Ecto neural progenitor cell (in vitro differentiated cells): ENCODE results near the gene KCNB1.

Experiments
- DNase-seq: peaks from one replicate; pipeline ENCODE4 v3.0.0-alpha.2; 2018; ENCODE audit warnings: low spot score

The KCNB1 gene

DNA sequence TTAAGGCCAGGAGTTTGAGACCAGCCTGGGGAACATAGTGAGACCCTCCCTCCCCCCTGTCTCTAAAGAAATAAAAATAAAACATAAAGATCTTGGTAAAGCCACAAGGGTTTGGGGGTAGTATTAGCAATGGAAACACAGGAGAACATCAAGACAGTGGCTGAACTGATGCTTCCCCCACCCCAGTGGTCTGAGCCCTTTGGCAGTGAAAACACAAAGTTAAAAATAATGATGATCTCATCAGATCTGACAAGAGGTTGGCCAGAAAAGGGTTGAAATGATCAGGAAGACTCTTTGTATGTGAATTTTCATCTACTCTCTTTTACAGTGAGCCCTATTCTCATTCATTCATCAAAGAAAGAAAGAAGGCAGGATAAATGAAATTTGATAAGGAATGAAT, 93.7 kb downstream of the KCNB1 start:
- no peak for DNase-seq

DNA sequence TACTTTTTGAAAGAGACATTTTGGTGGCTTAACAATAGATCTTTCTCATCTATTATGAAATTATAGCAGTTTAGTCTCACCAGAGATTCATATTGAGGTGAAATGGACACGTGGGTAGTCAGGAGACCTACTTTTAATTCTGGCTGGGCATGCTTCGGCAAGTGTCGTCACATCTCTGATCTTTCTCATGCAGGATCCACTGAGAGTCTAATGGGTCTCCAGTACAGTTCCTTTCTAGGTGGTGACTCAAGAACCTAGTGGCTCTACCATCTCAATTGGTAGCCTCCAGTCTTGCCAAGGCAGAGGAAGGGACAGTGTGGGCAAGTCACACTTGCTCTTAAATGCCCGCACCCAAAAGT, 94.9 kb downstream of the KCNB1 start:
- DNase-seq = no peak

DNA sequence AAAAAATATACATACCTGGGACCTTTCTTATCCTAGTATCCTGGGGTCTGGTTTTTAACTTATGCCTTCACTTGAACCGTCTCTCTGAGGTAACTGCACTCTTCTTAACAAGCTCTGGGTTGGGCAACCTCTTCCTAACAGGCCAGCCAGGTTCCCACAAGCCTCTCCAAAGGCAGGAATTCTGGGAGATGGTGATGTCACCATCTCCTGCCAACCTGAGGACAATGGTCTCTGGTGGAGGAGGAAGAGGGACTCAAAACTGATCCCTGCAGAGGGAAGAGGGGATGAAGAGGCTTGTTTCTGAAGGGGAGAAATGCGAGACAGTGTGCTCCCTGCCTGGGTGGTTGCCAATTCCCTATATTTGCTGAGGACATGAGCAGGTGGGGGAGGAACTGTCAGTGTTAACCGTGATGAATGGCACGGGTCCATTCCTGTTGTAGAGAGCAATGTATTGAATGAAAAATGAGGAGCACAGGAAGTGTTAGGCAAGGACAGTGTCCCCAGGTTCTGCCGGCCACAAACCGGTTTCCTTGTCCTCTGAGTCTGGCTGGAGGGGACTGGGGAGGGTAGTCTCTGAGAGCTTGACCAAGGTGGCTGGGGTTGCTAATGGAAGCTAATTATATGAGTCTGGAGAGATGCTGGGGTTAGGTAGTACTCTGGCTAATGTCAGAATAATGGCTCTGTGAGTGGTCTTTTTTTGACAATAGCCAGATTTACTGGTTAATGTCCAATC, 95.5 kb downstream of the KCNB1 start:
- DNase-seq = no peak

DNA sequence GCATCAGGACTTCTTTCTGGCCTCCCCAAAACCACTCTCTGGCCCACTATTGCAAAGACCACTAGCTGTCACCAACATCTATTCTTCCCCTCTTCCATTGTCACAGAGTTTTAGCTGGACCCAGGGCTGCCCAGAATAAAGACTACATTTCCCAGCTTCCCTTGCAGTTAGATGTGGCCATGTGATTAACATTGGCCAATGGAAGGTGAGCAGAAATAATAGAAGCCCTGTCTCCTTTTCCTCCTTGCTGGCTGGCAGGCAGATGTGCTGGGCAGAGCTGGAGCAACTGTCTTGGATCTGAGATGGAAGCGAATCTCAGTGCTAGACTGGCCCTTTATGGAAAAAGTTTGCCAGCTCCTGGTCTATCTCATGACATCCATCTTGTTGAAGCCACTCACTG, 97.0 kb downstream of the KCNB1 start:
- no peak for DNase-seq

DNA sequence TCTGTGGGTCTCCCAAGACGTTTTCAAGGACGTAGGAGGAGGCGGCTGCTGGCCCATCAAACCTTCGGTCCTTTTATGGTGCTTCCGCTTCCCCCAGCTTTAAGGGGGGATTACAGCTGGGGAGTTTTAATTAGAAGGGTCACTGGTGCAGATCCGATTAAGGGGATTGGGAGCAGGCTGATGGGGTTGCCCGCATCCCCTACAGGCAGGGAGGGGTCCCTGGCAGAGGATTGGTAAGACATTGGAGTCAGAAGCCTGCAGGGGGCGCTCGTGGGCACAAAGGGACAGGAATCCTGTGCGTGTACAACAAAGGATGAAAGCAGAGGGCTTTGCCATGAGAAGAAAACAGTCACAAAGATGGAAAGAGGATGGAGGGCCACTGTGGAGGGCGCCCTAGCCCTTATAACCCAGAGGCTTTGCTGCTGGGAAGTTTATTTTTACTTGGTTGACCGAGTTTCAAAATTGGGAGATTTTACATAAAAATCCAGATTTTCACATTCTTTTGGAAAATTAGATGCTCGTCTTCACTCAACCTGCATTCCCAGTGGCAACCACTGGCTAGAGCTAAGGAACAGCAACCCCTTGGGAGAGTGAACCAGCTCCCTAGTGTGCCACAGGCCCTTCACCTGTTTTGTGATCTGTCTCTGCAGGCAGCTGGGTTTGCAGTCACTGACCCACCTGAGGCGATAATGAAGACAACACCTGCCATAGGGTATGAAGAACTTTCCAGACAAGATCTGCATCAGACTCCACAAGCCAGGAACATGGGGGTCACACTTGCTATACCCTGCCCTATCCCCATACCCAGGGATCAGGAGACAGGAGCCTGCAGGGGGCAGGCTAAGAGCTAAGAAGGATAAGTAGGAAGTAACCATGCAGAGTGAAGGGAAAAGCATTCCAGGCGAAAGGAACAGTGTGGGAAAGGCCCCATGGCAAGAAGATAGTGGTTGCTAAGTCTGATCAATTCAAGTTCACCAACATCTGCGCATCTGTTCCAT, 97.7 kb downstream of the KCNB1 start:
- peak; percentile 95 for DNase-seq

DNA sequence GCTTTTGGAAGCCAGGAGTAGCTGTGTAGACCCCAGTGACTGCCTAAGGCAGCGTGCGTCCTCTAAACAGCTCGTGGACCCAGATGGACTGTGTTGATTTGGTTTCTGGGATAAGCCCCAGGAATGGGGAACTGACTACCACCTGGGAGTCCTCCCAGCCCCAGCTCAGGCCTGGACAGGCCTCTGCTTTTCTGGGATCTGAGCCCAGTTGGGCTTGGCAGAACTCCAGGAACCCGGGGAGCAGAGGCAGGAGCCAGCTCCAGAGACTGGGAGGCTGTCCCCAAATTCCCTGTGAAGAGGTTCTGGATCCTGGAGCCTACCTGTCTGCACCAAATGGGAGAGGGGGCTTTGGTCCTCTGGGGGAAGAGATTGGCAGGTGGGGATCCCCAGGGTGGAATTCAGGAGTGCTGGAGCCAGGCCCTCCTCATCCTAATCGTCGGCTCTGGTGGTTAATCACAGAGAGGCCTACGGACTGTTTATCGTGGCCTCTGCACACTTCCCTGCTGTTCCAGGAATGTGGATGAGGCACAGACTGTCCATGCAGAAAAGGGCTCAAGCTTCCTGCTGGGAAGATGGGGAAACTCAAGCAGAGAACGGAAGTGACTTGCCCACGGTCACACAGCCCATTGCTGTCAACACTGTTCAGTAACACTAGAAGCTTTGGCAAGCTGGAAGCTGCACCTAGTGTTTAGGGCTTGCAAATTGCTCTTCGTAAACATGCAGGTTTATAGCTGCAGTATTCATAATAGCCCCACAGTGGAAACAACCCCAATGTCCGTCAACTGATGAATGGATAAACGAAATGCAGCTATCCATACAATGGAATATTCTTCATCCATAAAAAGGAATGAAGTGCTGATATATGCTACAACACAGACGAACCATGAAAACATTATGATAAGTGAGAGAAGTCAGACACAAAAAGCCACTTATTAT, 100.6 kb downstream of the KCNB1 start:
- DNase-seq = no peak

DNA sequence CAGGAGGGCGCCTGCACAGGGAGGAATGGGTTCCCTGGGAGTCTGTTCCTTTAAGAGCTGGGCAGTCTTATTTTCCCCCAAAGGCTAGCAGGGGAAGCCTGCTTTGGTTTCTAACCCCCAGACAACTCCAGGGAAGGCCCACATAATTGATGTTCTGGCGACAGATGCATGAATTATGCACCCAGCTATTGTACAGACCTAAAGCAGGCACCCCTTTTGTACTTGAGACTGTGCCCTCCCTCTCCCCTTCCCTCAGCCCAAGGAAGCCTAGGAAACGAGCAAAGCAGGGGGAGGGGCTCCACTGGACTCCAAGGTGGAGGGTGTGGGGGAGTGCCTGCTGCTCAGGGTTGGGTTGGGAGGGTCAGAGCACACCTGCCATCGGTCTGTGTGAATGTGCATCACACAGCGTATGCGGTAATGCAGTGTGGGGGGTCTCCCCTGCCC, 102.1 kb downstream of the KCNB1 start:
- DNase-seq = no peak

DNA sequence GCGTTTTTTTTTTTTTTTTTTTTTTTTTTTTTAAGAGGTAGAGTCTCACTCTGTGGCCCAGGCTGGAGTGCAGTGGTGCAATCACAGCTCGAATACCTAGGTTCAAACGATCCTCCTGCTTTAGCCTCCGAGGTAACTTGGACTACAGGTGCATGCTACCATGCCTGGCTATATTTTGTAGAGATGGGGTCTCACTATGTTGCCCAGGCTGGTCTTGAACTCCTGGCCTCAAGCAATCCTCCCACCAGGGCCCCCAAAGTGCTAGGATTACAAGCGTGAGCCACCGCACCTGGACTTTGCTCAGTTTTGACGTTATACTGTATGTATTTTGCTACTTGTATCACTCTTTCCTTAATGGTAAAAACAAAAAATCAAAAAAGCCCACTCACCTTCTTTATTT, 103.1 kb downstream of the KCNB1 start:
- no peak for DNase-seq

DNA sequence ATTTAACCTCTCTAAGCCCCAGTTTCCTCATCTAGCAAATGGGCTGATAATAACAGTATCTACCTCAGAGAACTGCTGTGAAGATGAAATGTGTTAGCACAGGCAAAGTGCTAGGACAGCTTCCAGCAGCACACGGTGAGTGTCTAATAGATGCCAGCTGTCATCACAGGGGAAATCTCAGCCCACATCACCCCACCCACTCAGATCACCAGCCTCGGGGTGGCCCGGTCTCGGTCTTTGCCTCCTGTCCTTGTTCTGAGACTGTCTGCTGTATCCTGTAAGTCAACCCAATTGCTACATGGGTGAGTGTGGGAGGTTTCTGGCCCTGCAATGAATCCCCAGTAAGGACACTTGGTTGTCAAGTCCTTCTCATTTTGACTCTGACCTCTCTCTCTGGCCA, 105.1 kb downstream of the KCNB1 start:
- DNase-seq = no peak

DNA sequence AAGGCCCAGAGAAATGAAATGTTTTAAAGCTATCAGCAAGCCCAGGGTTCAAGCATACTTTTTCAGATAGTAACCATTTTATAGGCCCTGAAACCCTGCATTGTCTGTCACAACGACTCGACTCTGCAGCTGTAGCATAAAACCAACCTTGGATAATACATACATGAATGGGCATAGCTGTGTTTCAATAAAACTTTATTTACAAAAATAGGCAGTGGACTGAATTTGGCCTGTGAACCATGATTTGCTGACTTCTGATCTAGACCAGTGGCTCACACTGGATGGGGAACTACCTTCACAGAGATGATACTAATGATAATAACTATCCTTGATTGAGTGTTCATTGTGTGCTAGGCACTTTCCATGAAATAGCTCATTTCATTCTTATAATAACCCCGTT, 107.3 kb downstream of the KCNB1 start:
- DNase-seq = no peak

DNA sequence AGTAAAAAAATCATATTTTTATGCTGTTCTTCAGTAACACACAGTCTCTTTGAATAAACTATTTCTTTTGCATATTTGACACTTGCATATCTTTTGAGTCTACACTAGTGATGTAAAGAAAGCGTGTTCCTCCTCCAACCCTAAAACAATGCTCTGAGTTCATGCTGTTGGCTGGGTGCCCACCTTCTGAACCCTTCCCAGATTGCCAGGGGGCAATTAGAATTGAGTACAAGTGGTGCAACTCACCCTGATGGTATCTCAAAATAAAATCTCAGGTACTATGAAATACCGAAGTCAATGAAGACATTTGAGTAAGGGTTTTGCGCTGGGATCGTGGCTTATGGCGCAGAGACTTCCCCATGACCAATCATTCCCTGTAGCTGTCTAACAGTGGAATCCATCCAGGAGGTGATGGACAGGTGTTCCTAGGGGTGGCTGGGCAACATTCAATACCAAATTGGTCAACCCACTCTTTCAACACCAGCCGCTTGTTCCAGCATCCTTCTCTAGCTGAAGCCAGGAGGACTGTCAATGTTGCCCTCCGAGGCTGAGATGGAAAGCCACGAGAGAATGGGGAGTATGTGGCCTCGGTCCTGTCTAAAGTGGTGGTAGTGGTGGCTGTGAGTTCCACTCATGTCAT, 110.3 kb downstream of the KCNB1 start:
- DNase-seq = no peak

DNA sequence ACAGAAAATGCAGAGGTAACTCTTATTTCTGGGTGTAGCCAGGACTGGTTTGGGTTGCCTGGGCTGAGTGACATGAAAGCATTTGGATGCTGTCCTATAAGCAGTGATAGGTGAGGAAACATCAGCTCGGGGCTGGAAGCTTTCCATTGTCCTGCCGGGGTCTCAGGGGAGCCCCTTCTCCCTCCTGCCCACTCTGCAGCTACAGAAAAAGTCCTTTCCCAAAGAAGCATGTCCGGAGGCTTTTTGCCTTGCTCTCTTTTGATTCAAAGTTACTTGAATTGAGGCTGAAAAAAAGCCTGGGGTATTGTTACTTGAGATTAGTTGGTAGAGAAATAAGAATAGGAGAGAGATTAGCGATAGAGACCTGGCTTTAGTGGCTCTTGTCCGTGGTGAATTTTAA, 113.9 kb downstream of the KCNB1 start:
- DNase-seq = no peak

DNA sequence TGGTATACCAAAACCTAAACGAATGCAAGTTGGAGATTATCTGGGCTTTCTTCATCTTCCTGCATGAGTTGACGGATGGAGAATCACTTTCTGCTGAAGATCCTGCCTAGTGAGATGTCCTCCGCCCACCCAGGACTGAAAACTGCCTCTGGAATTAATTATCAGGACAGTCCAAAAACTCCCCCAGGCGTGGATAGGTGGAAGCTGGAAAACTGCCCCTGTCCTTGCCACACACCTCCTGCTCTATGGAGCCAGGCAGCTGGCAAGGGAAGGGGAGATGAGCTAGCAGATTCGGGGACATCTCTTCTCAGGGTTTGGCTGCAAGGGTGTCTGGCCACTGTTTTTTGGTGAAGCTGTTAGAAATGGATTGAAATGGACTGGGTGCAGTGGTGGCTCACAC, 115.4 kb downstream of the KCNB1 start:
- DNase-seq = no peak

DNA sequence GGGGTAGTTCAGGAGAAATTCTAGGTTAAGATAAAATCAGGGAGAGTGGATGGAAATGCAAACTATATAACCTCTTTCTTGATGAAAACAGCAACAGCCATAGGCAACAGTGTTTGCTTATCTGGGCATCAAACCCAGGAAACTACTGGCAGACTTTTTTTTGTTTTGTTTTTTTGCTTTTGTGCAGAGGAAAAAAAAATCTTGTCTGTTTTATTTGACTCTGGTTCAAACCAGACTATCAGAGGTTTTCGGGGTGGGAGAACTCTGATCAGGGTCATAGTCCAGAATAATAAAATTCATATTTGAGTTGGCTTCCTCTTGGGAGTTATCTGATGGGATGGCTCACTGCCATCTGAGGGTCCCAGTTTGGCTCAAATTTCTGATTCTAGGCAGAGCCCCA, 115.8 kb downstream of the KCNB1 start:
- DNase-seq = no peak

DNA sequence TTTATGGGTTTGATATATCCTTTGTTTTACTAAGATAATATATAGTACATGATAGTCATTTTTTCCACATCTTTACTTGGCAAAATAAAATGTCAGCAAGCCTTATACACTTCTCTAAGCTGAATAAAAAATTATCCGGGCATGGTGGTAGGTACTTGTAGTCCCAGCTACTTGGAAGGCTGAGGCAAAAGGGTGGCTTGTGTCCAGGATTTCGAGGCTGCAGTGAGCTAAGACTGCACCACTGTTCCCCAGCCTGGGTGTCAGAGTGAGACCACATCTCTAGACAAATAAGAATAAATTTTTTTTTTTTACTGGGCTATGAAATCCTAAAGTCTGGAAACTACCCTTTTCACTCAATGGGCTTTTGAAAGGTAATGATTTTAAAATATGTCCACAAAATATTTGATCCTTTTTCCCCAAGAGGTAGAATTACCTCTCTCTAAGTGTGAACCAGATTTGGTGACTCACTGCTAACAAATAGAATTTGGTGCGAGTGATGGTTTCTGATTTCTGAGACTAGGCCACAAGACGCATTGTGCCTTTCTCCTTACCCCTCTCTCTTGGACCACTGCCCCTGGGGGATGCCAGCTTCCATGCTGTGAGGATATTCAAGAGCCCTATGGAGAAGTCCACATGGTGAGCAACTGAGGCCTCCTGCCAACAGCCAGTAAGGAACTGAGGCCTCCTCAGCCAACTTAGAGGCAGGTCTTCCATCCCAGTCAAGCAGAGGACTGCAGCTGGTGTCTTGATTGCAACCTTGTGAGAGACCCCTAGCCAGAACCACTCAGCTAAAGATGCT, 120.4 kb downstream of the KCNB1 start:
- DNase-seq = no peak

DNA sequence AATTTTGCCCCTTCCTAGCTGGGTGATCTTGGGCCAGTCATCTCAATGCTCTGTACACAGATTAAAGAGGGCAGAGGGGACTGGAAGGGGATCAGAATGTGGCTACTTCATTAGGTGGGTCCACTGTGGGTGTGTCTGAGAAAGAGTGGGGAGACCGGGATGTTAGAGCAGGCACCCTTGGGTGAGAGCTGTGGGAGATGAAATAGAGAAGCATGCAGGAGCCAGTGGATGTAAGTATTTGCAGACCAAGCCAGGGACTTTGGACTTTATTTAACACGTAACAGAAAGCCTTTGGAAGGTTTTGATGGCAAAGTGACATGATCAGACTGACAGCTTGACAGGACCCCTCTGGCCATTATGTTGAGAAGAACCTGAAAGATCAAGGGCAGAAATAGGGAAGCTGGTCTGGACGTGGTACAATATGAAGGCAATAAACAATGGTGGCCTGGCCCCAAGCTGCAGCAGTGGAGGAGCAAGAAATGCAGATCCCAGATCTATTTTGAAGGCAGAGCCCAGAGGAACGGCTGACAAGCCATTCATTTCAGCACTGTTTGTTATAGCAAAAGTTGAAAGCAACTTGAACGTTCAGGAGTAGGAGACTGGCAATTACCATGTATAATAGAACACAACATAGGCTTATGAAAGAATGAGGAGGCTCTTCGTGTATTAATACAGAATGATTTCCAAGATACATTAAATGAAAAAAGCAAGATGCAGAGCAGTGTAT, 122.1 kb downstream of the KCNB1 start:
- no peak for DNase-seq

DNA sequence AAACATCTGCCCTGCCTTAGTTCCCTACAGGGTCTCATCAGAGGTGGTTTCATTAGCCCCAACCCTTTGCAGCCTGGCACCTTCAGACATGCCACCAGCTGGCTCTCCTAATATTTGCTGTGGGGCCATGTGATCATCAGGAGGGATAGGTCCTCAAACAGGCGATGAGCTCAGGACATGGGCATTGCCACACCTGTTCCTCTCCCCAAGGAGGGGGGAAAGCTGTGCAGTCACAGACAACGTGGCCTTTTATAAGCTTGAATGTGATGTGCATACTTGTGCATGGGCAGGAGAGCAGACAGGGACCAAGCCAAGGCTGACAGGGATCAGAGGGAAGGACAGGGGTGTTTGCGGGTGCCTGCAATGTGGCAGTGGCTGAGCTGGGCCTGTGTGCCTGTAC, 125.8 kb downstream of the KCNB1 start:
- no peak for DNase-seq

DNA sequence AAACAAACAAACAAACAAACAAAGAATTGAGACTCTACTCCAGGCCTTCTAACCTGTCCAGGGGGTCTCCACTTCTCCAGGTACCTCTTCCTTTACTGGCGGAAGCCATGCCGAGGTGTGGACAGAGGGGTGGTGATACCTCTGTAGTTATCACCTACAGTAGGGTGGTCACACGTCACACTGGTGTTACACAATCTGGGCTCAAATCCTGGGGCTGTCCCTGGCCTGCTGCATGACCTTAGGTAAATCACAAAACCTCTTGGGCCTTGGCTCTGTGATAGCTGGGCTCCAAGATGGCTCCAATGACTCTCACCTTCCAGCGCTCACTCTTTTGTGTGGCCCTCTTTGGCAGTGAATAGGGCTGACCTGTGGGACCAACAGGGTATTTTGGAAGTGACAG, 127.8 kb downstream of the KCNB1 start:
- DNase-seq = no peak

DNA sequence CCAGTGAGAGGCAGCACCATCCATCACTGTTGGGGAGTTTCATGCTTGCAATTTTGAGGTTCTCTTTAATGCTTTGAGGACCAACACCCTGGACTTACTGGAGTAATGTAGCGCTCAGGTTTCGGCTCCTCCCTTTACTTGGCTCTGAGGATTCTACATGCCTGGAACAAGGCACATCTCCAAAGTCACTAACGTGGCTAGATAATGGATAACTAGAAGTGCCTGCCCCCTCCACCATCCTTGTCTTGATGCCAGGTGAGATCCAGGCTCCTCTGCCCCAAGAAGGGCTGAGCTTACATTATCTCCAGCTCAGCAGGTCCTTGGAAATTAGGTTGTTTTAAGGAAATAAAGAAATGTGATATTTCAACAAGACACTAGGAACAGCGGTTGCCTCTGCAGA, 129.1 kb downstream of the KCNB1 start:
- DNase-seq = no peak

DNA sequence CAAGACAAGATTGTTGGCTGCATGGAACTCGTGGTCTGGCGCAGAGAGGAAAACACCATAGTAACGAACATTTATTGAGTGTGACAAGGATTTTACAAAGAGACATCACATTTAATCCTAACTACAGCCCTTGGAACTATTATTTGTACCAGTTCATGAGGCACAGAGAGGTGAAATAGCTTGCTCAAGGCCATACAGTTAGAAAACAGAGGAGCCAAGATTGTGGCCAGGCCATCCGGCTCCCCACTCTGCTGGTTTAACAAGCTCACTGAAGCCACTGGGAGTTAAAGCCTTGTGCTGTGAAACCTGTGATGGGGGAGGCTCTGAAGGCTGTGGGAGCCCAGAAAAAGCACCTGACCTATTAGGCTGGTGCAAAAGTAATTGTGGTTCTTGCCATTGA, 129.7 kb downstream of the KCNB1 start:
- no peak for DNase-seq
